ENCODE measurements around the gene MRPS22. TPM values are rescaled to one million over a fixed set of nuclear protein-coding genes. Genes with fewer than 3 reads are reported as not detected.
A peak's percentile ranks its signal among the peaks of the same experiment; 100 is the strongest.

Gene MRPS22
- total RNA-seq, 1 experiment from 2014 or later = 82.4 TPM

- no peaks in the 10 kb centered on the region for H3K36me3 Mint-ChIP-seq (ENCODE audit: insufficient read depth, unreplicated experiment)
- no peak for DNase-seq
- intact Hi-C loops (cut with micrococcal nuclease; ENCODE audit: unreplicated experiment) = no loop called here
- peaks cover 4% of the 10 kb centered on the region for H3K9me3 Mint-ChIP-seq (ENCODE audit: low read depth, unreplicated experiment)
- no peak overlapping the region for H3K4me3 Mint-ChIP-seq (ENCODE audit: low read depth, unreplicated experiment)
- CTCF ChIA-PET = interaction anchor here (0.7 to 1.2 kb wide), 4 partner anchors 12 to 398 kb away, joined by 3 read pairs; no protein-coding TSS in a partner anchor
- H3K27ac Mint-ChIP-seq (ENCODE audit: unreplicated experiment) = no peak overlapping the region
- peaks cover 47% of the 10 kb centered on the region for H3K27me3 Mint-ChIP-seq (ENCODE audit: unreplicated experiment)
- no peaks in the 10 kb centered on the region for H3K4me1 Mint-ChIP-seq (ENCODE audit: low read depth, unreplicated experiment)
- no peak for TF ChIP-seq CTCF (IDR thresholded peaks at IDR 0.05; ENCODE audit: unreplicated experiment)
- no TSS peak for BruUV-seq (replicated peaks)
Observed at GRCh38 chr3:139342054-139342453, 1.8 kb upstream of the MRPS22 start.

- BruUV-seq (replicated peaks) = no TSS peak
- Mint-ChIP-seq H3K4me1 (ENCODE audit: low read depth, unreplicated experiment) (no peaks in the 10 kb centered on the region), H3K27me3 (ENCODE audit: unreplicated experiment) (peaks cover 9% of the 10 kb centered on the region), H3K36me3 (ENCODE audit: insufficient read depth, unreplicated experiment) (peaks cover 27% of the 10 kb centered on the region), H3K27ac (ENCODE audit: unreplicated experiment) (no peak overlapping the region), H3K9me3 (ENCODE audit: low read depth, unreplicated experiment) (peaks cover 4% of the 10 kb centered on the region), H3K4me3 (ENCODE audit: low read depth, unreplicated experiment) (no peak overlapping the region)
- CTCF ChIA-PET = no interaction called here
- TF ChIP-seq CTCF (IDR thresholded peaks at IDR 0.05; ENCODE audit: unreplicated experiment) = no peak
- DNase-seq = no peak
- intact Hi-C loops (cut with micrococcal nuclease; ENCODE audit: unreplicated experiment) = no loop called here
Observed at GRCh38 chr3:139346771-139347170, 3.0 kb downstream of the MRPS22 start.

GRCh38 chr3:139353920-139354556 is 10.2 kb downstream of the MRPS22 start:
- Mint-ChIP-seq H3K4me1 (ENCODE audit: low read depth, unreplicated experiment) (no peaks in the 10 kb centered on the region), H3K27me3 (ENCODE audit: unreplicated experiment) (no peaks in the 10 kb centered on the region), H3K27ac (ENCODE audit: unreplicated experiment) (no peak overlapping the region), H3K4me3 (ENCODE audit: low read depth, unreplicated experiment) (no peak overlapping the region), H3K36me3 (ENCODE audit: insufficient read depth, unreplicated experiment) (peaks cover 90% of the 10 kb centered on the region), H3K9me3 (ENCODE audit: low read depth, unreplicated experiment) (no peaks in the 10 kb centered on the region)
- DNase-seq = peak; percentile 70
- BruUV-seq (replicated peaks) = no TSS peak
- intact Hi-C loops (cut with micrococcal nuclease; ENCODE audit: unreplicated experiment) = loop anchor here (1.0 kb wide), 1 partner anchor 208 kb away; no protein-coding TSS in a partner anchor
- peak; percentile 78 for TF ChIP-seq CTCF (IDR thresholded peaks at IDR 0.05; ENCODE audit: unreplicated experiment)
- CTCF ChIA-PET = interaction anchor here (0.5 to 2.7 kb wide), 18 partner anchors 9 to 1180 kb away, joined by 3 to 26 read pairs (median 4); partner anchors contain the start of genes COPB2 and MRPS22

GRCh38 chr3:139354661-139355060 is 10.8 kb downstream of the MRPS22 start:
- BruUV-seq (replicated peaks) = no TSS peak
- no peaks in the 10 kb centered on the region for H3K4me1 Mint-ChIP-seq (ENCODE audit: low read depth, unreplicated experiment)
- H3K36me3 Mint-ChIP-seq (ENCODE audit: insufficient read depth, unreplicated experiment) = peaks cover 90% of the 10 kb centered on the region
- intact Hi-C loops (cut with micrococcal nuclease; ENCODE audit: unreplicated experiment) = loop anchor here (1.0 kb wide), 1 partner anchor 208 kb away; no protein-coding TSS in a partner anchor
- H3K4me3 Mint-ChIP-seq (ENCODE audit: low read depth, unreplicated experiment) = no peak overlapping the region
- no peaks in the 10 kb centered on the region for H3K9me3 Mint-ChIP-seq (ENCODE audit: low read depth, unreplicated experiment)
- CTCF ChIA-PET = interaction anchor here (0.5 to 2.7 kb wide), 10 partner anchors 9 to 242 kb away, joined by 3 to 26 read pairs (median 5); partner anchors contain the start of genes COPB2 and MRPS22
- DNase-seq = no peak
- H3K27ac Mint-ChIP-seq (ENCODE audit: unreplicated experiment) = no peak overlapping the region
- H3K27me3 Mint-ChIP-seq (ENCODE audit: unreplicated experiment) = no peaks in the 10 kb centered on the region
- no peak for TF ChIP-seq CTCF (IDR thresholded peaks at IDR 0.05; ENCODE audit: unreplicated experiment)

Data from Calu3 (cell line).